ENCODE data around the gene MARK1. TPM values are rescaled to one million over a fixed set of nuclear protein-coding genes. Genes with fewer than 3 reads are reported as not detected.

MARK1 gene
- total and polyA plus RNA-seq, 2 experiments from 2014 or later = 11.1 to 13.6 TPM

- TF ChIP-seq POLR2AphosphoS5 (IDR thresholded peaks at IDR 0.05; ENCODE audit: low read depth) = no peak
Measured at GRCh38 chr1:220498188-220498587, 29.7 kb upstream of the MARK1 start (continued).

GRCh38 chr1:220500372-220500771 lies 27.6 kb upstream of the MARK1 start:
- Mint-ChIP-seq H3K27ac (no peak overlapping the region), H3K4me1 (peaks cover 2% of the 10 kb centered on the region; the same call in 1 of the 3 replicates), H3K9me3 (no peaks in the 10 kb centered on the region), H3K4me3 (no peak overlapping the region), H3K27me3 (ENCODE audit: insufficient read depth, low read depth, poor library complexity) (no peaks in the 10 kb centered on the region), H3K36me3 (ENCODE audit: low read depth) (no peaks in the 10 kb centered on the region)
- no peak for ATAC-seq
- no peak overlapping the region for H3K27ac ChIP-seq (ENCODE audit: low read depth)
- no peaks in the 10 kb centered on the region for H3K36me3 ChIP-seq (ENCODE audit: insufficient read depth)
- H2AFZ ChIP-seq = no peak overlapping the region
- no peaks in the 10 kb centered on the region for H3K9me2 ChIP-seq (ENCODE audit: insufficient read depth)
- H3F3A ChIP-seq (replicated peaks; ENCODE audit: low read depth) = no peaks in the 10 kb centered on the region
- H3K4me1 ChIP-seq (ENCODE audit: insufficient read depth) = no peaks in the 10 kb centered on the region
- H3K27me3 ChIP-seq (ENCODE audit: insufficient read depth) = no peaks in the 10 kb centered on the region
- H3K4me2 ChIP-seq = no peak overlapping the region
- no peaks in the 10 kb centered on the region for H4K20me1 ChIP-seq (replicated peaks; ENCODE audit: insufficient read depth)
- H3K79me2 ChIP-seq (replicated peaks; ENCODE audit: insufficient read depth) = no peaks in the 10 kb centered on the region
- TF ChIP-seq CTCF (conservative IDR thresholded peaks at IDR 0.05; ENCODE audit: low read depth in 2 of 2) (no peak), ZNF114 (CRISPR knock-in tag; IDR thresholded peaks at IDR 0.05) (no peak), ZNF331 (CRISPR knock-in tag; IDR thresholded peaks at IDR 0.05; ENCODE audit: low read depth) (no peak), EZH2phosphoT487 (IDR thresholded peaks at IDR 0.05; ENCODE audit: unreplicated experiment) (no peak), JUNB (IDR thresholded peaks at IDR 0.05; ENCODE audit: unreplicated experiment) (no peak), POLR2AphosphoS5 (IDR thresholded peaks at IDR 0.05; ENCODE audit: low read depth) (no peak), STAT1 (IDR thresholded peaks at IDR 0.05; ENCODE audit: unreplicated experiment) (no peak), ETS1 (IDR thresholded peaks at IDR 0.05) (no peak), CREB1 (CRISPR knock-in tag; IDR thresholded peaks at IDR 0.05; ENCODE audit: low read depth) (no peak), ZNF462 (CRISPR knock-in tag; IDR thresholded peaks at IDR 0.05) (no peak), REST (IDR thresholded peaks at IDR 0.05; ENCODE audit: unreplicated experiment) (no peak), EZH2 (IDR thresholded peaks at IDR 0.05; ENCODE audit: low read depth, unreplicated experiment) (no peak), NANOG (IDR thresholded peaks at IDR 0.05; ENCODE audit: borderline replicate concordance) (no peak)
- no peak for DNase-seq (ENCODE audit: low spot score)
- H3K4me3 ChIP-seq = no peak overlapping the region
